GM23338 (cell line): Measurements from ENCODE around the gene CHCHD3. TPM values are rescaled to one million over a fixed set of nuclear protein-coding genes. Genes with fewer than 3 reads are reported as not detected.

ENCODE experiments used
- ATAC-seq: fragments of 200-7000 bp; cut with Tn5 transposase; 3 replicates; pipeline ENCODE4 v1.9.1; 2020
- DNase-seq: peaks from one replicate; pipeline ENCODE4 v3.0.0-alpha.2; 2015; ENCODE audit warnings: low spot score
- H2AFZ ChIP-seq: fragments of 200-600 bp; sonication (generic); 2 replicates; pipeline ENCODE4 v1.8.0; 2016; ENCODE audit warnings: antibody characterized with exemption, mild to moderate bottlenecking, moderate library complexity
- H3F3A ChIP-seq: fragments of 200-600 bp; sonication (generic); replicated peaks from 2 replicates; pipeline ENCODE4 v1.8.0; 2017; ENCODE audit warnings: antibody characterized with exemption, mixed run types, low read depth
- H3K27ac ChIP-seq: fragments of 200-600 bp; sonication (generic); 2 replicates; pipeline ENCODE4 v1.6.1; 2016; ENCODE audit warnings: low read depth
- H3K27me3 ChIP-seq: fragments of 200-600 bp; sonication (generic); 2 replicates; pipeline ENCODE4 v1.8.0; 2016; ENCODE audit warnings: mild to moderate bottlenecking, mixed run types, moderate library complexity; ENCODE audit not compliant: insufficient read depth
- H3K36me3 ChIP-seq: fragments of 200-600 bp; sonication (generic); 2 replicates; pipeline ENCODE4 v1.8.0; 2016; ENCODE audit warnings: mild to moderate bottlenecking; ENCODE audit not compliant: insufficient read depth
- H3K4me1 ChIP-seq: fragments of 200-600 bp; sonication (generic); 2 replicates; pipeline ENCODE4 v1.8.0; 2016; ENCODE audit warnings: mild to moderate bottlenecking, moderate library complexity; ENCODE audit not compliant: insufficient read depth
- H3K4me2 ChIP-seq: fragments of 200-600 bp; sonication (generic); 2 replicates; pipeline ENCODE4 v1.7.1; 2017; ENCODE audit warnings: mixed run types
- H3K4me3 ChIP-seq: fragments of 200-600 bp; sonication (generic); 2 replicates; pipeline ENCODE4 v1.6.1; 2016; ENCODE audit warnings: mixed run types
- H3K79me2 ChIP-seq: fragments of 200-600 bp; sonication (generic); replicated peaks from 2 replicates; pipeline ENCODE4 v1.8.0; 2017; ENCODE audit warnings: mild to moderate bottlenecking; ENCODE audit not compliant: insufficient read depth
- H3K9me2 ChIP-seq: fragments of 200-600 bp; sonication (generic); 2 replicates; pipeline ENCODE4 v1.8.0; 2017; ENCODE audit not compliant: insufficient read depth
- H4K20me1 ChIP-seq: fragments of 200-600 bp; sonication (generic); replicated peaks from 2 replicates; pipeline ENCODE4 v1.8.0; 2017; ENCODE audit warnings: mild to moderate bottlenecking; ENCODE audit not compliant: insufficient read depth
- H3K27ac Mint-ChIP-seq: 2 replicates; pipeline ENCODE4 v1.8.0; 2020; ENCODE audit warnings: inconsistent platforms, mild to moderate bottlenecking, moderate library complexity, mixed read lengths
- H3K27me3 Mint-ChIP-seq: 3 replicates; pipeline ENCODE4 v1.8.0; 2022; ENCODE audit warnings: low read depth, mild to moderate bottlenecking, moderate library complexity, mixed read lengths, inconsistent platforms; ENCODE audit not compliant: insufficient read depth, poor library complexity
- H3K36me3 Mint-ChIP-seq: 3 replicates; pipeline ENCODE4 v1.8.0; 2021; ENCODE audit warnings: low read depth, mild to moderate bottlenecking, inconsistent platforms, moderate library complexity, mixed read lengths
- H3K4me1 Mint-ChIP-seq: 3 replicates; pipeline ENCODE4 v1.8.0; 2020; ENCODE audit warnings: mild to moderate bottlenecking, inconsistent platforms, mixed read lengths
- H3K4me3 Mint-ChIP-seq: 3 replicates; pipeline ENCODE4 v1.8.0; 2021; ENCODE audit warnings: moderate library complexity, mild to moderate bottlenecking, inconsistent platforms, mixed read lengths
- H3K9me3 Mint-ChIP-seq: 3 replicates; pipeline ENCODE4 v1.8.0; 2020; ENCODE audit warnings: moderate library complexity, mild to moderate bottlenecking, inconsistent platforms, mixed read lengths
- CTCF ChIP-seq, 2 experiments: fragments of 200-600 bp in 1 of 2; sonication (generic) in 1 of 2; conservative IDR thresholded peaks; 2 replicates each; pipeline versions ENCODE4 v1.5.1 to v1.6.1; 2016 to 2017; ENCODE audit warnings: antibody characterized with exemption in 2 of 2, low read depth in 2 of 2, mild to moderate bottlenecking in 2 of 2, moderate library complexity in 1 of 2
- EZH2 ChIP-seq: fragments of 200-600 bp; sonication (generic); IDR thresholded peaks from one replicate; pipeline ENCODE4 v1.8.0; 2017; ENCODE audit warnings: antibody characterized with exemption, mild to moderate bottlenecking, low read depth; ENCODE audit not compliant: unreplicated experiment
- NANOG ChIP-seq: IDR thresholded peaks from 2 replicates; pipeline ENCODE4 v1.6.1; 2016; ENCODE audit warnings: antibody characterized with exemption, borderline replicate concordance
- POLR2AphosphoS5 ChIP-seq: IDR thresholded peaks from 2 replicates; pipeline ENCODE4 v1.6.1; 2016; ENCODE audit warnings: antibody characterized with exemption, low read depth
- STAT1 ChIP-seq: IDR thresholded peaks from one replicate; pipeline ENCODE4 v1.6.1; 2016; ENCODE audit warnings: antibody characterized with exemption; ENCODE audit not compliant: unreplicated experiment
- ZNF331 ChIP-seq: fragments of 250-450 bp; sonication (Bioruptor Pico); IDR thresholded peaks from 2 replicates; pipeline ENCODE4 v1.5.0; 2020; ENCODE audit warnings: low read depth, mild to moderate bottlenecking, moderate library complexity
- polyA plus RNA-seq: library from polyadenylated mRNA; unstranded; fragments of >200 nt; fragmentation: Nextera tagmentation; extraction: Ambion mirVana; gene quantifications from 2 replicates; pipeline ENCODE4 v1.2.1, GENCODE V29; 2016
- total RNA-seq: library from RNA; depleted of rRNA; stranded (reverse); fragments of >200 nt; shearing (Covaris generic); gene quantifications from 2 replicates; pipeline ENCODE4 v1.2.3, GENCODE V29; 2014
- TF ChIP-seq, protein P1 (sequence below): IDR thresholded peaks from one replicate; pipeline ENCODE4 v1.6.1; 2018; ENCODE audit warnings: antibody characterized with exemption; ENCODE audit not compliant: unreplicated experiment
- TF ChIP-seq, protein P2 (sequence below): IDR thresholded peaks from 2 replicates; pipeline ENCODE4 v1.6.1; 2016; ENCODE audit warnings: antibody characterized with exemption

Gene CHCHD3
- total and polyA plus RNA-seq, 2 experiments from 2014 or later, result 107 to 131 TPM

GRCh38 chr7:132804849-132805485 lies 276.9 kb downstream of the CHCHD3 start:
- ATAC-seq, result no peak; the same call in 2 of the 3 replicates
- Mint-ChIP-seq H3K4me1 (peaks cover 4% of the 10 kb centered on the region; the same call in 2 of the 3 replicates), H3K36me3 (no peaks in the 10 kb centered on the region), H3K9me3 (no peaks in the 10 kb centered on the region), H3K27me3 (no peaks in the 10 kb centered on the region), H3K4me3 (no peak overlapping the region), H3K27ac (no peak overlapping the region)
- no peak overlapping the region for H2AFZ ChIP-seq
- H3K27ac ChIP-seq, result no peak overlapping the region
- no peaks in the 10 kb centered on the region for H3F3A ChIP-seq
- H3K27me3 ChIP-seq, result no peaks in the 10 kb centered on the region
- peaks cover 3% of the 10 kb centered on the region for H4K20me1 ChIP-seq
- no peak for TF ChIP-seq STAT1
- no peak for TF ChIP-seq CTCF (conservative IDR thresholded peaks at IDR 0.05; ENCODE audit: low read depth in 2 of 2)
- TF ChIP-seq POLR2AphosphoS5, result no peak
- no peak for TF ChIP-seq NANOG
- TF ChIP-seq, protein P1, sequence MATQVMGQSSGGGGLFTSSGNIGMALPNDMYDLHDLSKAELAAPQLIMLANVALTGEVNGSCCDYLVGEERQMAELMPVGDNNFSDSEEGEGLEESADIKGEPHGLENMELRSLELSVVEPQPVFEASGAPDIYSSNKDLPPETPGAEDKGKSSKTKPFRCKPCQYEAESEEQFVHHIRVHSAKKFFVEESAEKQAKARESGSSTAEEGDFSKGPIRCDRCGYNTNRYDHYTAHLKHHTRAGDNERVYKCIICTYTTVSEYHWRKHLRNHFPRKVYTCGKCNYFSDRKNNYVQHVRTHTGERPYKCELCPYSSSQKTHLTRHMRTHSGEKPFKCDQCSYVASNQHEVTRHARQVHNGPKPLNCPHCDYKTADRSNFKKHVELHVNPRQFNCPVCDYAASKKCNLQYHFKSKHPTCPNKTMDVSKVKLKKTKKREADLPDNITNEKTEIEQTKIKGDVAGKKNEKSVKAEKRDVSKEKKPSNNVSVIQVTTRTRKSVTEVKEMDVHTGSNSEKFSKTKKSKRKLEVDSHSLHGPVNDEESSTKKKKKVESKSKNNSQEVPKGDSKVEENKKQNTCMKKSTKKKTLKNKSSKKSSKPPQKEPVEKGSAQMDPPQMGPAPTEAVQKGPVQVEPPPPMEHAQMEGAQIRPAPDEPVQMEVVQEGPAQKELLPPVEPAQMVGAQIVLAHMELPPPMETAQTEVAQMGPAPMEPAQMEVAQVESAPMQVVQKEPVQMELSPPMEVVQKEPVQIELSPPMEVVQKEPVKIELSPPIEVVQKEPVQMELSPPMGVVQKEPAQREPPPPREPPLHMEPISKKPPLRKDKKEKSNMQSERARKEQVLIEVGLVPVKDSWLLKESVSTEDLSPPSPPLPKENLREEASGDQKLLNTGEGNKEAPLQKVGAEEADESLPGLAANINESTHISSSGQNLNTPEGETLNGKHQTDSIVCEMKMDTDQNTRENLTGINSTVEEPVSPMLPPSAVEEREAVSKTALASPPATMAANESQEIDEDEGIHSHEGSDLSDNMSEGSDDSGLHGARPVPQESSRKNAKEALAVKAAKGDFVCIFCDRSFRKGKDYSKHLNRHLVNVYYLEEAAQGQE, result no peak
- no peak for DNase-seq
- no peaks in the 10 kb centered on the region for H3K4me1 ChIP-seq
- no peak overlapping the region for H3K4me2 ChIP-seq
- 0 out of 2 replicates have a peak, but pooled peaks cover 4% of the 10 kb centered on the region for H3K9me2 ChIP-seq
- no peak overlapping the region for H3K4me3 ChIP-seq
- no peaks in the 10 kb centered on the region; the same call in 1 of the 2 replicates for H3K79me2 ChIP-seq
- H3K36me3 ChIP-seq, result no peaks in the 10 kb centered on the region

- H3K27me3 Mint-ChIP-seq, result no peaks in the 10 kb centered on the region
- H3K27ac Mint-ChIP-seq, result peak overlapping the region; percentile 18; the same call in 1 of the 2 replicates
- Histone ChIP-seq H4K20me1 (peaks cover 1% of the 10 kb centered on the region; the same call in 1 of the 2 replicates), H3K36me3 (no peaks in the 10 kb centered on the region), H3K4me2 (no peak overlapping the region), H3K4me3 (no peak overlapping the region), H3F3A (no peaks in the 10 kb centered on the region), H3K9me2 (0 out of 2 replicates have a peak, but pooled peaks cover 1% of the 10 kb centered on the region), H3K79me2 (no peaks in the 10 kb centered on the region; the same call in 1 of the 2 replicates), H3K4me1 (no peaks in the 10 kb centered on the region), H2AFZ (no peak overlapping the region), H3K27ac (no peak overlapping the region), H3K27me3 (no peaks in the 10 kb centered on the region)
- H3K9me3 Mint-ChIP-seq, result no peaks in the 10 kb centered on the region
- no peak overlapping the region for H3K4me3 Mint-ChIP-seq
- ATAC-seq, result no peak
- no peaks in the 10 kb centered on the region for H3K36me3 Mint-ChIP-seq
- peaks cover 4% of the 10 kb centered on the region; the same call in 2 of the 3 replicates for H3K4me1 Mint-ChIP-seq
- no peak for TF ChIP-seq POLR2AphosphoS5
- no peak for TF ChIP-seq ZNF331 (CRISPR knock-in tag)
- TF ChIP-seq EZH2, result no peak
- TF ChIP-seq NANOG, result no peak
- no peak for TF ChIP-seq STAT1
- TF ChIP-seq, protein P1, result no peak
- TF ChIP-seq, protein P2, sequence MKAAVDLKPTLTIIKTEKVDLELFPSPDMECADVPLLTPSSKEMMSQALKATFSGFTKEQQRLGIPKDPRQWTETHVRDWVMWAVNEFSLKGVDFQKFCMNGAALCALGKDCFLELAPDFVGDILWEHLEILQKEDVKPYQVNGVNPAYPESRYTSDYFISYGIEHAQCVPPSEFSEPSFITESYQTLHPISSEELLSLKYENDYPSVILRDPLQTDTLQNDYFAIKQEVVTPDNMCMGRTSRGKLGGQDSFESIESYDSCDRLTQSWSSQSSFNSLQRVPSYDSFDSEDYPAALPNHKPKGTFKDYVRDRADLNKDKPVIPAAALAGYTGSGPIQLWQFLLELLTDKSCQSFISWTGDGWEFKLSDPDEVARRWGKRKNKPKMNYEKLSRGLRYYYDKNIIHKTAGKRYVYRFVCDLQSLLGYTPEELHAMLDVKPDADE, result no peak
- no peak for DNase-seq
These were observed 281.4 kb downstream of the CHCHD3 start for GRCh38 chr7:132800522-132800921.
